HepG2 (cell line): ENCODE results near the gene HECTD1. TPM values are rescaled to one million over a fixed set of nuclear protein-coding genes. Genes with fewer than 3 reads are reported as not detected.

Experiments used
- ATAC-seq: fragments of 200-7000 bp; cut with Tn5 transposase; 3 replicates; pipeline ENCODE4 v1.9.1; 2020; ENCODE audit warnings: mild to moderate bottlenecking, moderate library complexity
- BruUV-seq: library from RNA; stranded (reverse); fragments of 400-500 nt; replicated peaks from 2 replicates; lab custom pipeline; 2021; lab: Mats Ljungman, UMichigan
- CTCF ChIA-PET: fragments of 300-600 bp; formaldehyde crosslinking; extraction: SDS; loops from one replicate; lab custom pipeline; 2021; ENCODE audit warnings: low total read pairs, inconsistent platforms, low intra/inter-chr PET ratio; lab: Yijun Ruan, JAX
- POLR2A ChIA-PET: fragments of 350-600 bp; sonication (Branson Sonifier 250); formaldehyde crosslinking; loops from one replicate; lab custom pipeline; 2020; ENCODE audit warnings: antibody characterized with exemption, inconsistent platforms; lab: Yijun Ruan, JAX
- DNase-seq: peaks from one replicate; pipeline ENCODE4 v3.0.0-alpha.2; 2015; ENCODE audit warnings: low spot score
- FAIRE-seq: peaks from 3 replicates; lab custom pipeline; 2011; peaks lifted over from hg19 to GRCh38; lab: Jason Lieb, UNC
- H2AFZ ChIP-seq: one replicate; pipeline ENCODE4 v1.6.1; 2011; ENCODE audit warnings: low read length, inconsistent platforms
- H3K27ac ChIP-seq: fragments of 300-600 bp; 3 replicates; pipeline ENCODE4 v1.8.0; 2011; ENCODE audit warnings: mixed run types, mild to moderate bottlenecking, mixed read lengths, low read length, inconsistent platforms; ENCODE audit not compliant: insufficient read depth; ENCODE audit errors: extremely low read length
- H3K27me3 ChIP-seq, 2 experiments: fragments of 200-600 bp in 1 of 2; 2 replicates in 1 of 2; 3 replicates in 1 of 2; pipeline versions ENCODE4 v1.6.0 to v1.8.0; 2011; ENCODE audit warnings: low read length in 2 of 2, mild to moderate bottlenecking in 2 of 2, moderate library complexity in 2 of 2, inconsistent platforms in 1 of 2; ENCODE audit not compliant: insufficient read depth in 2 of 2, control insufficient read depth in 1 of 2
- H3K36me3 ChIP-seq, 2 experiments: fragments of 200-600 bp in 1 of 2; replicated peaks in 1 of 2; 2 replicates in 1 of 2; 3 replicates in 1 of 2; pipeline versions ENCODE4 v1.5.1 to v1.8.0; 2011; ENCODE audit warnings: low read length in 2 of 2, inconsistent platforms in 1 of 2; ENCODE audit not compliant: insufficient read depth in 2 of 2, control insufficient read depth in 1 of 2
- H3K4me1 ChIP-seq: 2 replicates; pipeline ENCODE4 v1.5.1; 2012; ENCODE audit warnings: low read length, inconsistent platforms; ENCODE audit not compliant: insufficient read depth
- H3K4me2 ChIP-seq: 2 replicates; pipeline ENCODE4 v1.6.0; 2011; ENCODE audit warnings: low read depth, low read length, inconsistent platforms
- H3K4me3 ChIP-seq, 3 experiments: fragments of 200-600 bp in 1 of 3; sonication (generic), shearing (Covaris generic) in 1 of 3; replicated peaks in 1 of 3; 2 replicates each; pipeline ENCODE4 v1.5.1; 2011 to 2016; ENCODE audit warnings: low read length in 3 of 3, inconsistent platforms in 2 of 3, low read depth in 2 of 3, mild to moderate bottlenecking in 2 of 3, control low read depth in 1 of 3, mixed read lengths in 1 of 3; ENCODE audit not compliant: insufficient read depth in 1 of 3
- H3K79me2 ChIP-seq: one replicate; pipeline ENCODE4 v1.6.1; 2011; ENCODE audit warnings: low read length, inconsistent platforms; ENCODE audit not compliant: insufficient read depth
- H3K9ac ChIP-seq: 2 replicates; pipeline ENCODE4 v1.6.0; 2011; ENCODE audit warnings: mild to moderate bottlenecking, low read depth, low read length, inconsistent platforms; ENCODE audit not compliant: insufficient read depth
- H3K9me3 ChIP-seq: 2 replicates; pipeline ENCODE4 v1.5.1; 2012; ENCODE audit warnings: mild to moderate bottlenecking, low read length
- H4K20me1 ChIP-seq: 2 replicates; pipeline ENCODE4 v1.6.0; 2011; ENCODE audit warnings: inconsistent platforms, mild to moderate bottlenecking, low read length, moderate library complexity; ENCODE audit not compliant: insufficient read depth
- DNMT3B ChIP-seq: conservative IDR thresholded peaks from 2 replicates; pipeline ENCODE4 v1.6.1; 2016; ENCODE audit warnings: missing biosample characterization, control low read depth
- DR1 ChIP-seq: sonication (generic); formaldehyde crosslinking; IDR thresholded peaks from 2 replicates; pipeline ENCODE4 v1.8.0; 2021; ENCODE audit warnings: mild to moderate bottlenecking, missing genetic modification reagents, inconsistent platforms
- MAF1 ChIP-seq: sonication (generic); formaldehyde crosslinking; IDR thresholded peaks from 2 replicates; pipeline ENCODE4 v1.5.0; 2020; ENCODE audit warnings: missing genetic modification reagents, borderline replicate concordance
- MATR3 ChIP-seq: sonication (generic); formaldehyde crosslinking; IDR thresholded peaks from 2 replicates; pipeline ENCODE4 v1.4.0; 2020; ENCODE audit warnings: missing genetic modification reagents
- RBM22 ChIP-seq: fragments of 200-400 bp; formaldehyde crosslinking; optimal IDR thresholded peaks from 2 replicates; pipeline ENCODE3; 2017; ENCODE audit warnings: mild to moderate bottlenecking, low read length, moderate library complexity
- SALL1 ChIP-seq: sonication (generic); formaldehyde crosslinking; IDR thresholded peaks from 2 replicates; pipeline ENCODE4 v1.8.0; 2022; ENCODE audit warnings: mild to moderate bottlenecking, missing genetic modification reagents
- SOX6 ChIP-seq, 2 experiments: fragments of 450-650 bp in 1 of 2; sonication (generic) in 1 of 2; formaldehyde crosslinking in 1 of 2; IDR thresholded peaks; 2 replicates each; pipeline versions ENCODE4 v1.4.0 to v1.6.1; 2017 to 2020; ENCODE audit warnings: antibody characterized with exemption in 1 of 2, mild to moderate bottlenecking in 1 of 2, missing genetic modification reagents in 1 of 2
- SUZ12 ChIP-seq: fragments of 150-350 bp; IDR thresholded peaks from 2 replicates; pipeline ENCODE4 v1.6.1; 2014; ENCODE audit warnings: low read depth, low read length
- TAF15 ChIP-seq: fragments of 200-400 bp; formaldehyde crosslinking; IDR thresholded peaks from one replicate; pipeline ENCODE4 v1.6.1; 2018; ENCODE audit warnings: mild to moderate bottlenecking, low read depth, low read length; ENCODE audit not compliant: poor library complexity, severe bottlenecking
- ZNF329 ChIP-seq: sonication (generic); formaldehyde crosslinking; IDR thresholded peaks from 2 replicates; pipeline ENCODE4 v1.9.0; 2021; ENCODE audit warnings: low read depth, mild to moderate bottlenecking, missing genetic modification reagents
- ZNF563 ChIP-seq: sonication (generic); formaldehyde crosslinking; IDR thresholded peaks from 2 replicates; pipeline ENCODE4 v1.8.0; 2022; ENCODE audit warnings: mild to moderate bottlenecking, moderate library complexity, missing genetic modification reagents
- ZNF569 ChIP-seq: sonication (generic); formaldehyde crosslinking; IDR thresholded peaks from 2 replicates; pipeline ENCODE4 v1.5.0; 2020; ENCODE audit warnings: mild to moderate bottlenecking, missing genetic modification reagents, moderate library complexity, borderline replicate concordance
- ZNF891 ChIP-seq: sonication (generic); formaldehyde crosslinking; IDR thresholded peaks from 2 replicates; pipeline ENCODE4 v1.5.0; 2020; ENCODE audit warnings: mild to moderate bottlenecking, missing genetic modification reagents
- WGBS: methylation state at CpG from one replicate; pipeline ENCODE4 v1.1.6; 2017; ENCODE audit warnings: low lambda C conversion rate; 5-methylcytosine and 5-hydroxymethylcytosine counted together
- in situ Hi-C: cut with HindIII; loops from 2 replicates; pipeline ENCODE4 v1.10.0; 2017; ENCODE audit warnings: low pct_unique_long_range_greater_than_20kb; ENCODE audit not compliant: extremely low pct_ligation_motif_present
- intact Hi-C: fragments of 100-400 bp; cut with micrococcal nuclease; formaldehyde crosslinking; loops from one replicate; pipeline ENCODE4 v1.10.0; 2022; ENCODE audit not compliant: unreplicated experiment
- polyA plus RNA-seq, 8 experiments: library from polyadenylated mRNA; depleted of rRNA in 3 of 8; stranded (reverse) in 7 of 8; unstranded in 1 of 8; fragments of >200 nt; fragmentation: Illumina TruSeq in 4 of 8; extraction: Trizol in 4 of 8; gene quantifications; 2 replicates each; pipeline versions ENCODE4 v1.2.1 to v1.2.3, GENCODE V29; 2011 to 2016; ENCODE audit warnings: low read depth in 4 of 8, missing spikeins in 1 of 8, mixed read lengths in 1 of 8; ENCODE audit not compliant: insufficient read depth in 1 of 8
- total RNA-seq, 5 experiments: library from RNA; depleted of rRNA; stranded (reverse); fragments of >200 nt; fragmentation: Illumina TruSeq; extraction: Trizol; gene quantifications; 2 replicates each; pipeline ENCODE4 v1.2.3, GENCODE V29; 2016; ENCODE audit warnings: low read depth in 1 of 5
- TF ChIP-seq, protein P1 (sequence below), 2 experiments: fragments of 450-650 bp in 1 of 2; sonication (generic) in 1 of 2; formaldehyde crosslinking; IDR thresholded peaks; 2 replicates each; pipeline versions ENCODE4 v1.5.0 to v1.8.0; 2020 to 2022; ENCODE audit warnings: mild to moderate bottlenecking in 1 of 2, missing genetic modification reagents in 1 of 2
- TF ChIP-seq, protein P2 (sequence below): sonication (generic); formaldehyde crosslinking; IDR thresholded peaks from 2 replicates; pipeline ENCODE4 v1.5.0; 2020; ENCODE audit warnings: mild to moderate bottlenecking, missing genetic modification reagents
- TF ChIP-seq, protein P3 (sequence below): sonication (generic); formaldehyde crosslinking; IDR thresholded peaks from 2 replicates; pipeline ENCODE4 v1.5.0; 2020; ENCODE audit warnings: missing genetic modification reagents
- TF ChIP-seq, protein P4 (sequence below): sonication (generic); formaldehyde crosslinking; IDR thresholded peaks from 2 replicates; pipeline ENCODE4 v1.8.0; 2023; ENCODE audit warnings: mild to moderate bottlenecking, missing genetic modification reagents

The HECTD1 gene
- total and polyA plus RNA-seq, 2 of the 13 experiments (the other 11 are each of a cell fraction or from before 2014, with no cell fraction given) = 312 to 560 TPM

DNA sequence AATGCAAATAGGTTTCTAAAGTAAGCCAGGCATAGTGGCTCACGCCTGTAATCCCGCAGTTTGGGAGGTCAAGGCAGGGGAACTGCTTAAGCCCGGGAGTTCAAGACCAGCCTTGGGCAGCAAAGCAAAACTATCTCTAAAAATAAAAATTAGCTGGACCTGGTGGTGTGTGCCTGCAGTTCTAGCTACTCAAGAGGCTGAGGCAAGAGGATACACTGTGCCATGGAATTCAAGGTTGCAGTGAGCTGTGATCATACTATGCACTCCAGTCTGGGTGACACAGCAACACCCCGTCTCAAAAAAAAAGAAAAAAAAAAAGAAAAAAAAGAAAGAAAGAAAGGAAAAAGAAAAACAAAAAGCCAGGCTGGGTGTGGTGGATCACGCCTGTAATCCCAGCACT, 46.3 kb downstream of the HECTD1 start (continued):
- TF ChIP-seq, protein P1, sequence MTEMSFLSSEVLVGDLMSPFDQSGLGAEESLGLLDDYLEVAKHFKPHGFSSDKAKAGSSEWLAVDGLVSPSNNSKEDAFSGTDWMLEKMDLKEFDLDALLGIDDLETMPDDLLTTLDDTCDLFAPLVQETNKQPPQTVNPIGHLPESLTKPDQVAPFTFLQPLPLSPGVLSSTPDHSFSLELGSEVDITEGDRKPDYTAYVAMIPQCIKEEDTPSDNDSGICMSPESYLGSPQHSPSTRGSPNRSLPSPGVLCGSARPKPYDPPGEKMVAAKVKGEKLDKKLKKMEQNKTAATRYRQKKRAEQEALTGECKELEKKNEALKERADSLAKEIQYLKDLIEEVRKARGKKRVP (CRISPR knock-in tag; IDR thresholded peaks at IDR 0.05) = no peak

DNA sequence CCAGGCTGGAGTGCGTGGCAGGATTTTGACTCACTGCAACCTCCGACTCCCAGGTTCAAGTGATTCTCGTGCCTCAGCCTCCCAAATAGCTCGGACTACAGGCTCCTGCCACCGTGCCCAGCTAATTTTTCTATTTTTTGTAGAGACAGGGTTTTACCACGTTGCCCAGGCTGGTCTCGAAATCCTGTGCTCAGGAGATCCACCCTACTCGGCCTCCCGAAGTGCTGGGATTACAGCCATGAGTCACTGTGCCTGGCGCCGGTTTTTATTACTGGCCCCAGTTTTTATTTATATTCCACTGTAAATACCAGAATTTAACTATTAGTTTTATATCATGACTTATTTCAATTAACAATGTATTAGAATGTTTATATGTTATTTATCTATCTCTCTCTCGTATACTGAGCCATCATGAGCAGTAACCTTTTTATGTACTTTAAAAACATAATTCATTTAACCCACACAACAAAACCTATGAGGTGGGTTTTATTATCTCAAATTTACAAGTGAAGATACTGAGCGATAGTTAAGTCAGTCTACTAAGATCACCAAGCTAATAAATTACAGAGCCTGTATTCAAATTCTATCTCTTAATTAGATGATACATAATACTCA, 47.8 kb downstream of the HECTD1 start:
- in situ Hi-C loops (no loop called here), intact Hi-C loops (no loop called here)
- Histone ChIP-seq H3K27me3 (no peaks in the 10 kb centered on the region), H3K4me2 (no peak overlapping the region), H3K36me3 (peaks cover 46 to 86% of the 10 kb centered on the region in 2 experiments), H3K79me2 (no peaks in the 10 kb centered on the region), H3K4me3 (no peak overlapping the region), H3K27ac (no peak overlapping the region), H3K9me3 (no peaks in the 10 kb centered on the region), H3K4me1 (peaks cover 11% of the 10 kb centered on the region), H2AFZ (no peak overlapping the region), H3K9ac (no peak overlapping the region), H4K20me1 (no peaks in the 10 kb centered on the region)
- ATAC-seq = no peak
- POLR2A ChIA-PET = no interaction called here
- DNase-seq = no peak
- 95% methylated on average over 13 of the region's 13 CpGs for WGBS
- BruUV-seq = no TSS peak
- no peak for FAIRE-seq
- CTCF ChIA-PET = no interaction called here
- TF ChIP-seq, protein P2, sequence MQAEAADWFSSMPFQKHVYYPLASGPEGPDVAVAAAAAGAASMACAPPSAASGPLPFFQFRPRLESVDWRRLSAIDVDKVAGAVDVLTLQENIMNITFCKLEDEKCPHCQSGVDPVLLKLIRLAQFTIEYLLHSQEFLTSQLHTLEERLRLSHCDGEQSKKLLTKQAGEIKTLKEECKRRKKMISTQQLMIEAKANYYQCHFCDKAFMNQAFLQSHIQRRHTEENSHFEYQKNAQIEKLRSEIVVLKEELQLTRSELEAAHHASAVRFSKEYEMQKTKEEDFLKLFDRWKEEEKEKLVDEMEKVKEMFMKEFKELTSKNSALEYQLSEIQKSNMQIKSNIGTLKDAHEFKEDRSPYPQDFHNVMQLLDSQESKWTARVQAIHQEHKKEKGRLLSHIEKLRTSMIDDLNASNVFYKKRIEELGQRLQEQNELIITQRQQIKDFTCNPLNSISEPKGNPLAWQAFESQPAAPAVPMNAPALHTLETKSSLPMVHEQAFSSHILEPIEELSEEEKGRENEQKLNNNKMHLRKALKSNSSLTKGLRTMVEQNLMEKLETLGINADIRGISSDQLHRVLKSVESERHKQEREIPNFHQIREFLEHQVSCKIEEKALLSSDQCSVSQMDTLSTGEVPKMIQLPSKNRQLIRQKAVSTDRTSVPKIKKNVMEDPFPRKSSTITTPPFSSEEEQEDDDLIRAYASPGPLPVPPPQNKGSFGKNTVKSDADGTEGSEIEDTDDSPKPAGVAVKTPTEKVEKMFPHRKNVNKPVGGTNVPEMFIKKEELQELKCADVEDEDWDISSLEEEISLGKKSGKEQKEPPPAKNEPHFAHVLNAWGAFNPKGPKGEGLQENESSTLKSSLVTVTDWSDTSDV (CRISPR knock-in tag) = no peak
- TF ChIP-seq ZNF891 (CRISPR knock-in tag) (no peak), ZNF563 (CRISPR knock-in tag) (peak; percentile 50; the same call in 1 of the 2 replicates), SALL1 (CRISPR knock-in tag) (0 out of 2 replicates have a peak, but pooled peaks have one; percentile 24), SOX6 (IDR thresholded peaks at IDR 0.05) (no peak), SOX6 (CRISPR knock-in tag; IDR thresholded peaks at IDR 0.05) (no peak), DNMT3B (CRISPR knock-in tag) (no peak), SUZ12 (no peak), ZNF329 (CRISPR knock-in tag) (no peak), MATR3 (CRISPR knock-in tag) (no peak), DR1 (no peak), ZNF569 (0 out of 2 replicates have a peak, but pooled peaks have one; percentile 70), MAF1 (CRISPR knock-in tag) (no peak), RBM22 (peak; percentile 90), TAF15 (no peak)
- TF ChIP-seq, protein P3, sequence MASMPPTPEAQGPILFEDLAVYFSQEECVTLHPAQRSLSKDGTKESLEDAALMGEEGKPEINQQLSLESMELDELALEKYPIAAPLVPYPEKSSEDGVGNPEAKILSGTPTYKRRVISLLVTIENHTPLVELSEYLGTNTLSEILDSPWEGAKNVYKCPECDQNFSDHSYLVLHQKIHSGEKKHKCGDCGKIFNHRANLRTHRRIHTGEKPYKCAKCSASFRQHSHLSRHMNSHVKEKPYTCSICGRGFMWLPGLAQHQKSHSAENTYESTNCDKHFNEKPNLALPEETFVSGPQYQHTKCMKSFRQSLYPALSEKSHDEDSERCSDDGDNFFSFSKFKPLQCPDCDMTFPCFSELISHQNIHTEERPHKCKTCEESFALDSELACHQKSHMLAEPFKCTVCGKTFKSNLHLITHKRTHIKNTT = no peak
- TF ChIP-seq, protein P4, sequence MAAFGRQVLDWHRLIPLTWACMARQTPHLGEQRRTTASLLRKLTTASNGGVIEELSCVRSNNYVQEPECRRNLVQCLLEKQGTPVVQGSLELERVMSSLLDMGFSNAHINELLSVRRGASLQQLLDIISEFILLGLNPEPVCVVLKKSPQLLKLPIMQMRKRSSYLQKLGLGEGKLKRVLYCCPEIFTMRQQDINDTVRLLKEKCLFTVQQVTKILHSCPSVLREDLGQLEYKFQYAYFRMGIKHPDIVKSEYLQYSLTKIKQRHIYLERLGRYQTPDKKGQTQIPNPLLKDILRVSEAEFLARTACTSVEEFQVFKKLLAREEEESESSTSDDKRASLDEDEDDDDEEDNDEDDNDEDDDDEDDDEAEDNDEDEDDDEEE = 0 out of 2 replicates have a peak, but pooled peaks have one; percentile 38
